ENCODE results near the gene OR8K1.

Gene OR8K1

GRCh38 chr11:56345739-56346138, at the start of gene OR8K1:
TSS of gene OR8K1 (plus strand) at chr11:56346039. CDS start at chr11:56346039, 0 bp downstream.
- DNase-seq (ENCODE audit: low spot score): no peak

- DNase-seq (ENCODE audit: low spot score): no peak
Measured at GRCh38 chr11:56296898-56297297, 48.9 kb upstream of the OR8K1 start.

- DNase-seq (ENCODE audit: low spot score): no peak
Measured at GRCh38 chr11:56307836-56308235, 38.0 kb upstream of the OR8K1 start.

- DNase-seq (ENCODE audit: low spot score): no peak
Measured at GRCh38 chr11:56314844-56315243, 31.0 kb upstream of the OR8K1 start, which contains the start of gene OR8K3. TSS of gene OR8K3 (plus strand) at chr11:56315144. CDS start at chr11:56318307, 3,163 bp downstream.

GRCh38 chr11:56331861-56332491, 13.9 kb upstream of the OR8K1 start:
- peak; percentile 17 for DNase-seq (ENCODE audit: low spot score)

GRCh38 chr11:56333156-56333555, 12.7 kb upstream of the OR8K1 start:
- DNase-seq (ENCODE audit: low spot score): no peak

- DNase-seq (ENCODE audit: low spot score): no peak
Measured at GRCh38 chr11:56340289-56340688, 5.5 kb upstream of the OR8K1 start.

- no peak for DNase-seq (ENCODE audit: low spot score)
Measured at GRCh38 chr11:56353991-56354390, 8.2 kb downstream of the OR8K1 start, which contains the start of gene OR8J1. TSS of gene OR8J1 (plus strand) at chr11:56354291. CDS start at chr11:56360247, 5,956 bp downstream.

- no peak for DNase-seq (ENCODE audit: low spot score)
Measured at GRCh38 chr11:56375324-56375723, 29.5 kb downstream of the OR8K1 start, which contains the start of gene OR8U1. TSS of gene OR8U1 (plus strand) at chr11:56375624. CDS start at chr11:56375624, 0 bp downstream.

- DNase-seq (ENCODE audit: low spot score): no peak
Measured at GRCh38 chr11:56380120-56380519, 34.3 kb downstream of the OR8K1 start.

- DNase-seq (ENCODE audit: low spot score): no peak
Measured at GRCh38 chr11:56394381-56394780, 48.5 kb downstream of the OR8K1 start.

GRCh38 chr11:56396047-56396446, 50.2 kb downstream of the OR8K1 start:
- no peak for DNase-seq (ENCODE audit: low spot score)
